Measurements from ENCODE around the gene SLC26A3. TPM values are rescaled to one million over a fixed set of nuclear protein-coding genes. Genes with fewer than 3 reads are reported as not detected.

SLC26A3 gene
- total RNA-seq, 3 donors from 2014 or later: 13.6 to 36.4 TPM; not detected in 1

GRCh38 chr7:107742678-107743566 lies 60.1 kb downstream of the SLC26A3 start:
- TF ChIP-seq CTCF (IDR thresholded peaks at IDR 0.05) (no peak), POLR2AphosphoS5 (IDR thresholded peaks at IDR 0.05) (peak in 1 of 3 donors; percentile 9), POLR2A (IDR thresholded peaks at IDR 0.05) (no peak)
- intact Hi-C loops (cut with DNase I; ENCODE audit: low total_unique reads): loop anchor here (10.0 kb wide), 1 partner anchor 132 kb away; no protein-coding TSS in a partner anchor
- DNase-seq (ENCODE audit: low spot score in 2 of 2): peak; percentile 39 to 58

GRCh38 chr7:107728276-107728675 lies 74.7 kb downstream of the SLC26A3 start:
- intact Hi-C loops (cut with DNase I; ENCODE audit: low total_unique reads): no loop called here
- Histone ChIP-seq H3K9me3 (no peaks in the 10 kb centered on the region), H3K27ac (no peak overlapping the region), H3K27me3 (no peaks in the 10 kb centered on the region), H3K4me1 (no peaks in the 10 kb centered on the region), H3K4me3 (no peak overlapping the region), H3K36me3 (no peaks in the 10 kb centered on the region)
- TF ChIP-seq POLR2A (IDR thresholded peaks at IDR 0.05) (no peak), CTCF (IDR thresholded peaks at IDR 0.05) (no peak), POLR2AphosphoS5 (IDR thresholded peaks at IDR 0.05) (no peak)
- DNase-seq (ENCODE audit: low spot score in 2 of 2): no peak

More at GRCh38 chr7:107742678-107743566, 60.1 kb downstream of the SLC26A3 start:
- H3K27me3 ChIP-seq: no peaks in the 10 kb centered on the region
- peak overlapping the region; percentile 81 to 95 (median 94) for H3K4me3 ChIP-seq
- peaks cover 0 to 4% of the 10 kb centered on the region in 2 donors for H3K4me1 ChIP-seq
- no peaks in the 10 kb centered on the region for H3K9me3 ChIP-seq
- peak overlapping the region; percentile 95 to 98 for H3K27ac ChIP-seq
- H3K36me3 ChIP-seq: no peaks in the 10 kb centered on the region

GRCh38 chr7:107726356-107727130 lies 76.5 kb downstream of the SLC26A3 start:
- no peak for DNase-seq (ENCODE audit: low spot score in 2 of 2)
- no peak for TF ChIP-seq CTCF (IDR thresholded peaks at IDR 0.05)
- TF ChIP-seq POLR2A (IDR thresholded peaks at IDR 0.05): no peak
- TF ChIP-seq POLR2AphosphoS5 (IDR thresholded peaks at IDR 0.05): no peak
- Histone ChIP-seq H3K4me3 (no peak overlapping the region), H3K27me3 (no peaks in the 10 kb centered on the region), H3K9me3 (no peaks in the 10 kb centered on the region), H3K4me1 (no peaks in the 10 kb centered on the region), H3K27ac (no peak overlapping the region), H3K36me3 (no peaks in the 10 kb centered on the region)
- intact Hi-C loops (cut with DNase I; ENCODE audit: low total_unique reads): no loop called here

- intact Hi-C loops (cut with DNase I; ENCODE audit: low total_unique reads): no loop called here
- peak; percentile 68 to 83 (median 73) for TF ChIP-seq CTCF (IDR thresholded peaks at IDR 0.05)
- TF ChIP-seq POLR2AphosphoS5 (IDR thresholded peaks at IDR 0.05): no peak
- no peak for TF ChIP-seq POLR2A (IDR thresholded peaks at IDR 0.05)
- H3K27ac ChIP-seq: no peak overlapping the region
- no peaks in the 10 kb centered on the region for H3K4me1 ChIP-seq
- no peak overlapping the region for H3K4me3 ChIP-seq
- no peaks in the 10 kb centered on the region for H3K27me3 ChIP-seq
- DNase-seq (ENCODE audit: low spot score in 2 of 2): no peak
- no peaks in the 10 kb centered on the region for H3K36me3 ChIP-seq
- H3K9me3 ChIP-seq: no peaks in the 10 kb centered on the region
These were observed 77.8 kb downstream of the SLC26A3 start for GRCh38 chr7:107725138-107725740.
